BLaER1 (cell line): Measurements from ENCODE around the gene CORIN.
A peak's percentile ranks its signal among the peaks of the same experiment; 100 is the strongest.

ENCODE experiments used
- H3K27ac ChIP-seq: shearing (Covaris generic); formaldehyde crosslinking; 2 replicates; pipeline ENCODE4 v1.8.1; 2022
- H3K27me3 ChIP-seq: shearing (Covaris generic); formaldehyde crosslinking; 2 replicates; pipeline ENCODE4 v1.8.1; 2022
- H3K36me3 ChIP-seq: shearing (Covaris generic); formaldehyde crosslinking; 2 replicates; pipeline ENCODE4 v1.8.1; 2022
- H3K4me1 ChIP-seq: shearing (Covaris generic); formaldehyde crosslinking; 2 replicates; pipeline ENCODE4 v1.8.1; 2022
- H3K4me2 ChIP-seq: shearing (Covaris generic); formaldehyde crosslinking; 2 replicates; pipeline ENCODE4 v1.8.1; 2022
- H3K4me3 ChIP-seq: shearing (Covaris generic); formaldehyde crosslinking; 2 replicates; pipeline ENCODE4 v1.8.1; 2022
- H3K9ac ChIP-seq: shearing (Covaris generic); formaldehyde crosslinking; 2 replicates; pipeline ENCODE4 v1.8.1; 2022
- H3K9me3 ChIP-seq: shearing (Covaris generic); formaldehyde crosslinking; 2 replicates; pipeline ENCODE4 v1.8.1; 2022
- H4K20me1 ChIP-seq: shearing (Covaris generic); formaldehyde crosslinking; 2 replicates; pipeline ENCODE4 v1.8.1; 2022
- Cebpa-rat ChIP-seq: shearing (Covaris generic); IDR thresholded peaks from 2 replicates; pipeline ENCODE4 v1.8.1; 2022

CORIN gene, protein sequence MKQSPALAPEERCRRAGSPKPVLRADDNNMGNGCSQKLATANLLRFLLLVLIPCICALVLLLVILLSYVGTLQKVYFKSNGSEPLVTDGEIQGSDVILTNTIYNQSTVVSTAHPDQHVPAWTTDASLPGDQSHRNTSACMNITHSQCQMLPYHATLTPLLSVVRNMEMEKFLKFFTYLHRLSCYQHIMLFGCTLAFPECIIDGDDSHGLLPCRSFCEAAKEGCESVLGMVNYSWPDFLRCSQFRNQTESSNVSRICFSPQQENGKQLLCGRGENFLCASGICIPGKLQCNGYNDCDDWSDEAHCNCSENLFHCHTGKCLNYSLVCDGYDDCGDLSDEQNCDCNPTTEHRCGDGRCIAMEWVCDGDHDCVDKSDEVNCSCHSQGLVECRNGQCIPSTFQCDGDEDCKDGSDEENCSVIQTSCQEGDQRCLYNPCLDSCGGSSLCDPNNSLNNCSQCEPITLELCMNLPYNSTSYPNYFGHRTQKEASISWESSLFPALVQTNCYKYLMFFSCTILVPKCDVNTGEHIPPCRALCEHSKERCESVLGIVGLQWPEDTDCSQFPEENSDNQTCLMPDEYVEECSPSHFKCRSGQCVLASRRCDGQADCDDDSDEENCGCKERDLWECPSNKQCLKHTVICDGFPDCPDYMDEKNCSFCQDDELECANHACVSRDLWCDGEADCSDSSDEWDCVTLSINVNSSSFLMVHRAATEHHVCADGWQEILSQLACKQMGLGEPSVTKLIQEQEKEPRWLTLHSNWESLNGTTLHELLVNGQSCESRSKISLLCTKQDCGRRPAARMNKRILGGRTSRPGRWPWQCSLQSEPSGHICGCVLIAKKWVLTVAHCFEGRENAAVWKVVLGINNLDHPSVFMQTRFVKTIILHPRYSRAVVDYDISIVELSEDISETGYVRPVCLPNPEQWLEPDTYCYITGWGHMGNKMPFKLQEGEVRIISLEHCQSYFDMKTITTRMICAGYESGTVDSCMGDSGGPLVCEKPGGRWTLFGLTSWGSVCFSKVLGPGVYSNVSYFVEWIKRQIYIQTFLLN

DNA sequence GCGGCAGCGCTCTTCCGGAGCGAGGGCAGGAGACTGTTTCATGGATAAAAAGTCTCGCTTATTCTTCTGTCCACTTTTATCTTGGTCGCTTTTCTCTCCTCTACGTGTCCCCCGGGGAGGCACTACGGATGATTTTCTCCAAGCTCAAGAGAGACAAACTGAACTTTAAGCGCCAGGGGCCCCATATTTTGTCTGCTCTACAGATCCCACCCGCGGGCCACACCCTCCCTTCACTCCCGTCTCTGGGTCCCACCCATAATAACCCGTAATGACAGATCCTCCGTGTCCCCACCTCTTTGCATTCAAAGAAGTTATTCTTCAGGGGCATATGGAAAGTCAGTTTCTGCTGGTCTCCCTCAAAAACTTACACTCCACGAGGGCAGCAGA, at the start of gene CORIN:
TSS of gene CORIN (minus strand) at position 160 of the 387 bp plus-strand sequence. CDS start at position 42, 118 bp downstream.
- H3K9ac ChIP-seq: peak within 1 kb of the TSS; percentile 55
- 0 out of 2 replicates have a peak, but pooled peaks cover 7% of the 10 kb centered on the region for H3K36me3 ChIP-seq
- H3K4me1 ChIP-seq: peaks cover 30% of the 10 kb centered on the region
- peaks cover 5% of the 10 kb centered on the region for H3K9me3 ChIP-seq
- H3K4me3 ChIP-seq: peak within 1 kb of the TSS; percentile 68
- peaks cover 26% of the 10 kb centered on the region; the same call in 1 of the 2 replicates for H4K20me1 ChIP-seq
- peaks cover 36% of the 10 kb centered on the region for H3K27me3 ChIP-seq
- peak within 1 kb of the TSS; percentile 96 for H3K4me2 ChIP-seq
- H3K27ac ChIP-seq: no peak within 1 kb of the TSS
- no peak for TF ChIP-seq Cebpa-rat

DNA sequence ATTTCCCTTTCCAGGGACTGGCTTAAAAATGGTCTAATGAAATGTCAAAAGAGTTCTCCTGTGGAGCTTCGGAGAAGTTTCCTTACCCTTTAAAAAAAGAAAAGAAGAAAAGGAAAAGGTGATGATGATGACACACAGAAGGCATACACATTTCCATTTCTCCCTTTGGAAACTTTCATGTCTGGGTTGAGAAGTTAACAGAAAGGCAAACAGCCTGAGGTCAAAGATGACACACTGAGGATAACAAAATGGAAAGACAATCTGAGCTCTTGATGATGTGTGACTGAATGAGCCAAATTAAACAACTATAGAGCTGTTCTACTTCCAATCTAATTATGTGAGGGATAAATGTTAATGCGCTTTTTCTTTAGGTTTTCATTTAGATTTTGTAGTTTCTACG, 44.4 kb upstream of the CORIN start:
- H3K4me2 ChIP-seq: no peak overlapping the region
- no peaks in the 10 kb centered on the region for H3K9me3 ChIP-seq
- TF ChIP-seq Cebpa-rat: no peak
- no peak overlapping the region for H3K27ac ChIP-seq
- H3K4me3 ChIP-seq: no peak overlapping the region
- no peaks in the 10 kb centered on the region for H3K4me1 ChIP-seq
- no peak overlapping the region for H3K9ac ChIP-seq
- no peaks in the 10 kb centered on the region for H4K20me1 ChIP-seq
- no peaks in the 10 kb centered on the region for H3K27me3 ChIP-seq
- H3K36me3 ChIP-seq: peaks cover 64% of the 10 kb centered on the region

DNA sequence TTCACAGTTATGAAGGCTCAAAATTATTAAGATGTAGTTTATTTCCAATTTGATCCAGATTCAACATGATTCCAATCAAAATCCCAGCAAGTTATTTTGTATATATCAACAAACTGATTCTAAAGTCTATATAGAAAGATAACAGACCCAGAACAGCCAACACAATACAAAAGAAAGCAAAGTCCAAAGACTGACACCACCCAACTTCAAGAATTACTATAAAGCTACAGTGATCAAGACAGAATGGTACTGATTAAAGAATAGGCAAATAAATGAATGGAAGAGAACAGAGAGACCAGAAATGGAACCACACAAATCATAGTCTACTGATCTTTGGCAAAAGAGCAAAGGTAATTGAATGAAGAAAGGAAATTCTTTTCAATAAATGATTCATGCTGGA, 41.6 kb upstream of the CORIN start:
- Histone ChIP-seq H3K27me3 (no peaks in the 10 kb centered on the region), H3K4me2 (no peak overlapping the region), H3K4me1 (peaks cover 6% of the 10 kb centered on the region), H3K9me3 (peaks cover 7% of the 10 kb centered on the region), H3K9ac (no peak overlapping the region), H3K36me3 (peaks cover 66% of the 10 kb centered on the region), H3K27ac (no peak overlapping the region), H4K20me1 (no peaks in the 10 kb centered on the region), H3K4me3 (no peak overlapping the region)
- no peak for TF ChIP-seq Cebpa-rat

DNA sequence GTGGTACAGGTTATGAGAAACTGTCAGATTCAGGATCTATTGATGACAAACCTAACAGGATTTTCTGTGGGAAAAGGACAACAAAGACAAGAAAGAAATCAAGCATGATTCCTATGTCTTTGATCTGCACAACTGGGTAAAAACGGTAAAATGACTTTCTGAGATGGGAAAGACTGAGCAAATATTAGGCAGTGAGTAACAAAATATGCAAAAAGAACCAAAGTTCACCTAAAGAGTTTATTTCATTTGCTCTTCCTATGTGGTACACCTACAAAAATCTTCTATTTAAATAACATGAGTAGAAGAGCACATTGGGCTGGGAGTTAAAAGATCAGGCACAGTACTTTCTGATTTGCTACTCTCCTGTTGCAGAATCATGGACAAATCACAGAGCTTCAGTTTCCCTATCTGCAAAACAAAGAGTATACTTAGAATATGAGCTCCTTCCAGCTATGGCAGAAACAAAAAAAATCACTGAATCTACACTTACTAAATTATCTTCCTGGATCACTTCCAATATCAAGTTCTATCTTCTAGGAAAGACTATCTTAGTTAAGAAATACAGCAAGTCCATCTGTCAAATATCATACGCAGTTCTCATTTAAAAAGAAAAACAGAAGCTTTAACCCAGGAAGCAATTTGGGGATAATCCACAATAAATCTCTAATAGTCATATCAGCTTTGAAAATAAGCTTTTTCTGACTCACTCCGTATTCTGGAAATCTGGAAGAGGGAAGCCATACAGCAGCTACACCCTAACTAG, 39.1 kb upstream of the CORIN start:
- H3K4me3 ChIP-seq: no peak overlapping the region
- H4K20me1 ChIP-seq: no peaks in the 10 kb centered on the region
- H3K4me2 ChIP-seq: no peak overlapping the region
- no peak overlapping the region for H3K9ac ChIP-seq
- H3K27me3 ChIP-seq: no peaks in the 10 kb centered on the region
- TF ChIP-seq Cebpa-rat: no peak
- H3K4me1 ChIP-seq: peaks cover 6% of the 10 kb centered on the region
- peaks cover 66% of the 10 kb centered on the region for H3K36me3 ChIP-seq
- H3K9me3 ChIP-seq: peaks cover 32% of the 10 kb centered on the region
- H3K27ac ChIP-seq: no peak overlapping the region

DNA sequence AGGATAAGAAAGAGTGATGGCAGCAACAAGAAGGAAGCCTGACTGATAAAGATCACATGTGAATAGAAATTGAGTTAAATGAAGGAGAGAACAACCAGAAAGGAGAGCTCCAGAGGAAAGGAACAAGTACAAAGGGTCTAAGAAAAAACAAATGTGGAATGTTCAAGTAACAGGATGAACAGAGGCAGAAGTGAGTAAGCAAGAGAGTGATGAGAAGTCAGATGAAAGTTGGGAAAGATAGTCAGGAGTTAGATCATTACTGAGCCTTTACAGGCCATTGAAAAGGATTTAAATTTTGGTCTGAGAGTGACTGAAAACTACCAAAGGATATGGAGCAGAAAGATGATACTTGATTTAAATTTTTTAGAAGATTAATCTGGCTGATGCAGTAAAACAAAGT, 38.4 kb upstream of the CORIN start:
- Histone ChIP-seq H3K27ac (no peak overlapping the region), H3K4me2 (no peak overlapping the region), H3K9me3 (peaks cover 34% of the 10 kb centered on the region), H3K4me1 (peaks cover 6% of the 10 kb centered on the region), H3K36me3 (peaks cover 65% of the 10 kb centered on the region), H3K4me3 (no peak overlapping the region), H3K27me3 (no peaks in the 10 kb centered on the region), H4K20me1 (no peaks in the 10 kb centered on the region), H3K9ac (no peak overlapping the region)
- no peak for TF ChIP-seq Cebpa-rat

DNA sequence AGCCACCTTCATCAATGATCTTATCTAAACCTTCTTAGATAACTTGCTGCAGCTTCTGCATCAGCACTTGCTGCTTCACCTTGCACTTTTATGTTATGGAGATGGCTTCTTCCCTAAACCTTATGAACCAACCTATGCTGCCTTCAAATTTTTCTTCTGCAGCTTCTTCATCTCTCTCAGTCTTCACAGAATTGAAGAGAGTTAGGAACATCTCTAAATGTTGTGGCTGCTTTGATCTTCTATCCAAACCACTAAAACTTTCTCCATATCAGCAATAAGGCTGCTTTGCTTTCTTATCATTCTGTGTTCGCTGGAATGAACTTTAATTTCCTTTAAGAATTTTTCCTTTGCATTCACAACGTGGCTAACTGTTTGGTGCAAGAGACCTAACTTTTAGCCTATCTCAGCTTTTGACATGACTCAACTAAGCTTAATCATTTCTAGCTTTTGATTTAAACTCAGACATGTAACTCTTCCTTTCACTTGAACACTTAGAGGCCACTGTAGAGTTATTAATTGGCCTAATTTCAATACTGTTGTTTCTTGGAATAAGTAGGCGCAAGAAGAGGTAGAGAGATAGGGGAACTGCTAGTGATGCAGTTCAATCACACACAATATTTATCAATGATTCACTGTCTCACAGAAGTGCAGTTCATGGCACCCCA, 36.1 kb upstream of the CORIN start:
- H3K27me3 ChIP-seq: no peaks in the 10 kb centered on the region
- H3K4me3 ChIP-seq: no peak overlapping the region
- no peak overlapping the region for H3K27ac ChIP-seq
- TF ChIP-seq Cebpa-rat: no peak
- peaks cover 6% of the 10 kb centered on the region for H3K4me1 ChIP-seq
- H3K4me2 ChIP-seq: no peak overlapping the region
- no peaks in the 10 kb centered on the region for H4K20me1 ChIP-seq
- H3K9me3 ChIP-seq: peaks cover 34% of the 10 kb centered on the region
- H3K36me3 ChIP-seq: peaks cover 73% of the 10 kb centered on the region
- H3K9ac ChIP-seq: no peak overlapping the region

DNA sequence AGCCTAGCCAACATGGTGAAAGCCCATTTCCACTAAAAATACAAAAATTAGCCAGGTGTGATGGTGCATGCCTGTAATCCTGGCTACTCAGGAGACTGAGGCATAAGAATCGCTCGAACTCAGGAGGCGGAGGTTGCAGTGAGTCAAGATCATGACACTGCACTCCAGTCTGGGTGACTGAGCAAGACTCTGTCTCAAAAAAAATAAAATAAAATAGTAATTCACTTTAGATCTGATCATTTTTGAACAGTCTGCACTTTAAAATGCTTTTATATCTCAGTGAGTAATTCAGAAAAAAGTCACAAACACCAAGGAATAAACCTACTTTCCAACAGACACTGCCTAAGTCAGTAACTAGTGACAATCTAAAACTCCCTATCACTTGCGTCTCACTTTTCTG, 25.6 kb upstream of the CORIN start:
- H3K4me3 ChIP-seq: no peak overlapping the region
- TF ChIP-seq Cebpa-rat: no peak
- H3K4me2 ChIP-seq: no peak overlapping the region
- peaks cover 6% of the 10 kb centered on the region for H3K9me3 ChIP-seq
- H4K20me1 ChIP-seq: no peaks in the 10 kb centered on the region
- H3K36me3 ChIP-seq: peaks cover 40% of the 10 kb centered on the region
- H3K27ac ChIP-seq: no peak overlapping the region
- H3K4me1 ChIP-seq: no peaks in the 10 kb centered on the region
- no peaks in the 10 kb centered on the region for H3K27me3 ChIP-seq
- no peak overlapping the region for H3K9ac ChIP-seq

DNA sequence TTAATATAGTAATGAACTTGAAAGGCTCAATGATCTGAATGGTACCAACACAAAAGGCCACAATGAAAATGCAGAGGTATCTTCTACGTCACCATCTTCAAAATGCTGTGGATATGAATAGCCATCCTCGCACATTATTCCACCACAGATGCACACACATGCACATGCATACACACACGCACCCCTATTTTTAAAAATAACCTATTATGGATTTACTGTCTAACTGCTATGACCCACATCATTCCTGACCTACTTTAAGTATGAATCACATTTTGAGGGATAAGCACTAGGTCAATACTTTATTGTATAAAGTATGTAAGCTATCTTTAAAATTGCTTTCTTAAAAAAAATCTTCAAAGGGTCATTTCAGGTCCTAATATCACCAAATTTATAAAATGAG, 24.4 kb upstream of the CORIN start:
- Histone ChIP-seq H3K36me3 (peaks cover 32% of the 10 kb centered on the region), H3K9ac (no peak overlapping the region), H3K27ac (no peak overlapping the region), H3K4me2 (no peak overlapping the region), H3K4me1 (no peaks in the 10 kb centered on the region), H3K4me3 (no peak overlapping the region), H3K27me3 (no peaks in the 10 kb centered on the region), H4K20me1 (no peaks in the 10 kb centered on the region), H3K9me3 (no peaks in the 10 kb centered on the region)
- TF ChIP-seq Cebpa-rat: no peak

DNA sequence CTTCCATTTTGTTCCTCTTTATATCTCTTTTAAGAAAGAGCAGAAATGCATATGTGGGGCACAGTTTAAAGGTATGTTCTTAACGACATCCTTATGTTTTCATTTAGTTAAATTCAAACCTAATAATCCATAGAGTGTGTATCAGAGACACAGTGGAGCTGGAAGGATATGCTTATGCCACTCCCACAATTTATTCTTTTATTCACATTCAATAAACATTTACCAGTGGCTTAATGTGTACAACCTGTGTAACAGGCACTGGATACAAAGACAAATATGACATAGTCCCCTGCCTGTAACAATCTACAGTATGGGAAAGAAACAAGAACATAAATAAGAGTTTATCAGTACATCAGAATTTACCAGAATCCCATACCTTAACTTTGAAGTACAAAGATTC, 22.4 kb upstream of the CORIN start:
- H3K9ac ChIP-seq: no peak overlapping the region
- no peak overlapping the region for H3K4me2 ChIP-seq
- no peaks in the 10 kb centered on the region for H3K4me1 ChIP-seq
- H3K4me3 ChIP-seq: no peak overlapping the region
- H4K20me1 ChIP-seq: no peaks in the 10 kb centered on the region
- H3K36me3 ChIP-seq: peaks cover 21% of the 10 kb centered on the region
- no peaks in the 10 kb centered on the region for H3K9me3 ChIP-seq
- H3K27ac ChIP-seq: no peak overlapping the region
- no peak for TF ChIP-seq Cebpa-rat
- H3K27me3 ChIP-seq: no peaks in the 10 kb centered on the region
